Ishikawa (cell line): ENCODE data around the gene SLC22A16.

Experiments
- CEBPB ChIP-seq: IDR thresholded peaks from 2 replicates; pipeline ENCODE4 v1.6.1; 2012
- EGR1 ChIP-seq: IDR thresholded peaks from 2 replicates; pipeline ENCODE4 v1.6.1; 2012
- TEAD4 ChIP-seq: IDR thresholded peaks from 2 replicates; pipeline ENCODE4 v1.6.1; 2012

DNA sequence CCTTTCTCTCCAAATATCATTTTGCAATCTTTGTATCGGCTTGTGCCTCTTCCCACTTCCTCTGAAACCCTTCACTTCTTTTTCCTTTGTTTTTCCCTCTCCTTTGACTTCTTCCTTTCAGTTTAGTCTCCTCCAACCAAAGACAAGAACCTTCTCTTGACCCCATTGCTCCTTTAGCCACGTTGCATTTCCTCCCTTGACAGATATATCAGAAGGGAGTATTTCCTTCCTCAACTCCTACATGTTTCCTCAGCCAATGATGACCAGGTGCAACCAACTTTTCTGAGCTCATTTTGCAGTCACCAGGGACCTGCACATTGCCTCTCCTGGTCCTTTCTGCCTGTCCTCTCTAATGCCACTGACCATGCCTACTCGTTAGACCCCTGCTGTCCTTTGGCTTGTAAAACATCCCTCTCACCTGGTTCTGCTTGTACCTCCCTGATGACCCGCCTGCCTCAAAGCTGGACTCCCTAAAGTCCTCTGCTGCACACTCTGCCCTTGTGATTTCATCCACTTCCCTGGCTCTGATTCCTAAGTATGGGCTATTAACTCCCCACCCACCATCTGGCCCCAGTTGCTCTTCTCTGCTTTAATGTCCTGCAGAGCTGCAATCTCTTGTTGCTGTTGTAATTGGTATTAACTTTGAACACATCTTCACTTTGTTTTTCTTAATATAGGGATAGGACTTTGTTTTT, 27.4 kb downstream of the SLC22A16 start:
- TF ChIP-seq CEBPB = no peak
- no peak for TF ChIP-seq TEAD4
- no peak for TF ChIP-seq EGR1
